ENCODE data around the gene NNT. TPM values are rescaled to one million over a fixed set of nuclear protein-coding genes. Genes with fewer than 3 reads are reported as not detected.

NNT gene
- total and polyA plus RNA-seq, 10 donors = 9.7 to 70.9 (median 52.9) TPM

DNA sequence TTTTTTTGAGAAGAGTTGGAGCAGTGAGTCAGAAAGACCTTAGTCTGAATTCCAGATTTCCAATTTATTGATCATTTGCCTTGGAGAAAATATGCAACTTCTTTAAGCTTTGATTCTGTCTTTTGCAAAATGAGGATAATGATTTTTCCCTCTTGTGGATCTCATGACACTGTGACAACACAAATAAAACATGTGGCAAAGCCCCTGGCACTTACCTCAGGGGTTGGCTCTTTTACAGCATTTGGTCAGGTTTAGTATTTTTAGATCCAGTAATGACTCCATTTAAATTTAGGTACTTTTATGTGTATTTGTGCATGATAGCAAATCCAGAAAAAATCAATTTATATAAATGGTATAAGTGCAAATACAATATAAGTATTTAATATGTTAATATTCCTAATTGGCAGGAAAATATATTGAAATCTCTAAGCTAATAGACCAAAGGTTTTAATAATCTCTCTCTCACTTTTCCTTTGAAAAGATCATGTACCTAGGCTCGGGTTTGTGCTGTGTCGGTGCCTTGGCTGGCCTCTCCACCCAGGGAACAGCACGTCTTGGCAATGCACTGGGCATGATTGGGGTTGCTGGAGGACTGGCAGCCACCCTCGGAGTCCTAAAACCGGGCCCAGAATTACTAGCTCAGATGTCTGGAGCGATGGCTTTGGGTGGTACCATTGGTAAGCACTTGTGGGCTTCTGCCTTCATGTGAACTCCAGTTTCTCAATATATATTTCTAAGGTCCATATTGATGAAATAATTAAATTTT, 49.7 kb downstream of the NNT start:
- H3K27ac ChIP-seq = no peak overlapping the region
- WGBS, 5 donors = 96 to 99% (median 98%) methylated on average over 6 of the region's 6 CpGs
- H3K9me3 ChIP-seq = peaks cover 0 to 1% (median 0%) of the 10 kb centered on the region in 8 donors
- intact Hi-C loops (cut with DNase I; ENCODE audit: low total_unique reads) = no loop called here
- H3K4me3 ChIP-seq = no peak overlapping the region
- no peaks in the 10 kb centered on the region for H3K27me3 ChIP-seq (replicated peaks in 1 of 7)
- TF ChIP-seq POLR2A (IDR thresholded peaks at IDR 0.05) = no peak
- TF ChIP-seq, protein P1, sequence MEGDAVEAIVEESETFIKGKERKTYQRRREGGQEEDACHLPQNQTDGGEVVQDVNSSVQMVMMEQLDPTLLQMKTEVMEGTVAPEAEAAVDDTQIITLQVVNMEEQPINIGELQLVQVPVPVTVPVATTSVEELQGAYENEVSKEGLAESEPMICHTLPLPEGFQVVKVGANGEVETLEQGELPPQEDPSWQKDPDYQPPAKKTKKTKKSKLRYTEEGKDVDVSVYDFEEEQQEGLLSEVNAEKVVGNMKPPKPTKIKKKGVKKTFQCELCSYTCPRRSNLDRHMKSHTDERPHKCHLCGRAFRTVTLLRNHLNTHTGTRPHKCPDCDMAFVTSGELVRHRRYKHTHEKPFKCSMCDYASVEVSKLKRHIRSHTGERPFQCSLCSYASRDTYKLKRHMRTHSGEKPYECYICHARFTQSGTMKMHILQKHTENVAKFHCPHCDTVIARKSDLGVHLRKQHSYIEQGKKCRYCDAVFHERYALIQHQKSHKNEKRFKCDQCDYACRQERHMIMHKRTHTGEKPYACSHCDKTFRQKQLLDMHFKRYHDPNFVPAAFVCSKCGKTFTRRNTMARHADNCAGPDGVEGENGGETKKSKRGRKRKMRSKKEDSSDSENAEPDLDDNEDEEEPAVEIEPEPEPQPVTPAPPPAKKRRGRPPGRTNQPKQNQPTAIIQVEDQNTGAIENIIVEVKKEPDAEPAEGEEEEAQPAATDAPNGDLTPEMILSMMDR (IDR thresholded peaks at IDR 0.05 in 8 of 11, conservative IDR thresholded peaks at IDR 0.05 in 3 of 11) = no peak
- TF ChIP-seq POLR2AphosphoS5 (IDR thresholded peaks at IDR 0.05) = no peak
- peaks cover 3 to 100% (median 82%) of the 10 kb centered on the region in 6 donors for H3K36me3 ChIP-seq
- no peak for DNase-seq
- no peaks in the 10 kb centered on the region for H3K4me1 ChIP-seq

DNA sequence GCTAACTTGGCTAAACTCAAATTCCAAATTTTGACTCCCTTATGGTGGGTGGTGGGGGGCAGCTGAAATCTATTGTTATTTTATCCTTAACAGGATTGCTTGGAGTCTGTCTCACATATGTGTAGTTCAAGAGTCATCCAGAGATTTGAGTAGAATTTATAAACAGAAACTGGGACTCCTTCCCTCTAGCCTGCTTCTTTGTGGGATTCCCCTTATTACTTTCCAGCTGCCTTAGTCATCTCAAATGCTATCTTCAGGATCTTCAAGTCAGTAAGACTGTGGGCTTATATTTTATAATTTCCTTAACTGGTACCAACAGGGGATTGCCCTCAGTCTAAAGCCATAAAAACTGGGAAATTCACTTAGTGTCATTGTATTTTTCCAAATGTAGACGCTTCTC, 55.5 kb downstream of the NNT start:
- H3K36me3 ChIP-seq = peaks cover 6 to 95% (median 65%) of the 10 kb centered on the region in 6 donors
- DNase-seq = no peak
- H3K9me3 ChIP-seq = peaks cover 0 to 4% (median 2%) of the 10 kb centered on the region in 8 donors
- no peak overlapping the region for H3K27ac ChIP-seq
- TF ChIP-seq, protein P1 (IDR thresholded peaks at IDR 0.05 in 8 of 11, conservative IDR thresholded peaks at IDR 0.05 in 3 of 11) = no peak
- TF ChIP-seq POLR2A (IDR thresholded peaks at IDR 0.05) (no peak), POLR2AphosphoS5 (IDR thresholded peaks at IDR 0.05) (no peak)
- no peaks in the 10 kb centered on the region for H3K27me3 ChIP-seq (replicated peaks in 1 of 7)
- intact Hi-C loops (cut with DNase I; ENCODE audit: low total_unique reads) = no loop called here
- WGBS, 5 donors = 87 to 95% (median 89%) methylated on average over 1 of the region's 1 CpG
- no peak overlapping the region for H3K4me3 ChIP-seq
- H3K4me1 ChIP-seq = no peaks in the 10 kb centered on the region

DNA sequence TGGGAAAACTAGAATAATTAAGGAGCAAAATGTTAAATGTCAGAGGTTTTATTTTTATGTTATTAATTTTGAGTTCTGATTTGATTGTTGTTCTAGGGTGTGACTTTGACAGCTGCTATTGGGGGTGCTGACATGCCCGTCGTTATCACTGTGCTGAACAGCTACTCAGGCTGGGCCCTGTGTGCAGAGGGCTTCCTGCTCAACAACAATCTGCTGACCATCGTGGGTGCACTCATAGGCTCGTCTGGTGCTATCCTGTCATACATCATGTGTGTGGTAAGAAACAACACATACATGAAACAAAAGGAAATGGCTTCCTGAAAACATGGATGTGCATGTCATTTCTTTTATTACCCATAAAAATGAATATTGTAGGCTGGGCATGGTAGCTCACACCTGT, 56.1 kb downstream of the NNT start:
- Histone ChIP-seq H3K4me3 (no peak overlapping the region), H3K36me3 (peaks cover 6 to 95% (median 60%) of the 10 kb centered on the region in 6 donors), H3K4me1 (no peaks in the 10 kb centered on the region), H3K9me3 (peaks cover 0 to 4% (median 2%) of the 10 kb centered on the region in 8 donors), H3K27ac (no peak overlapping the region), H3K27me3 (replicated peaks in 1 of 7) (no peaks in the 10 kb centered on the region)
- WGBS, 5 donors = 87 to 92% (median 90%) methylated on average over 4 of the region's 4 CpGs
- intact Hi-C loops (cut with DNase I; ENCODE audit: low total_unique reads) = no loop called here
- no peak for DNase-seq
- TF ChIP-seq POLR2A (IDR thresholded peaks at IDR 0.05) (no peak), POLR2AphosphoS5 (IDR thresholded peaks at IDR 0.05) (no peak)
- TF ChIP-seq, protein P1 (IDR thresholded peaks at IDR 0.05 in 8 of 11, conservative IDR thresholded peaks at IDR 0.05 in 3 of 11) = no peak

DNA sequence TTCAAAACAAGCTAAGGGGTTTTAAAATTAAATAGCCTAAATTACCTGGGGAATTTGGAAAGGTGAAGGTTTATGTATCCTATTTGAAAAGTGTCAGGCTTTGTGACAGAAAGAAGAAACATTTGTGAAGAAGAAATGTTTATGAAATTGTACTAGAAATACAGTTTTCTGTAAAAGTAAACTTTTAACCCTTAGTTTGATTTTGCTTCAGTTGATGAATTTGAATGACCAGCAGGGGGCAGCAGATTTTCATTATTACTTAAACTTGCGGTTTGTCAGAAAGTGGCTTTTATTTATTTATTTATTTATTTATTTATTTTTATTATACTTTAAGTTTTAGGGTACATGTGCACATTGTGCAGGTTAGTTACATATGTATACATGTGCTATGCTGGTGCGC, 58.1 kb downstream of the NNT start:
- TF ChIP-seq POLR2A (IDR thresholded peaks at IDR 0.05) = no peak
- TF ChIP-seq, protein P1 (IDR thresholded peaks at IDR 0.05 in 8 of 11, conservative IDR thresholded peaks at IDR 0.05 in 3 of 11) = peak in 6 of 11 experiments; percentile 11 to 46 (median 36)

More for the DNA sequence above, 58.1 kb downstream of the NNT start:
- Histone ChIP-seq H3K36me3 (peaks cover 5 to 92% (median 58%) of the 10 kb centered on the region in 6 donors), H3K4me3 (no peak overlapping the region), H3K4me1 (no peaks in the 10 kb centered on the region), H3K9me3 (peaks cover 0 to 11% (median 2%) of the 10 kb centered on the region in 8 donors), H3K27ac (no peak overlapping the region), H3K27me3 (replicated peaks in 1 of 7) (no peaks in the 10 kb centered on the region)
- DNase-seq = no peak
- 59 to 86% (median 71%) methylated on average over 1 to 2 of the region's 2 CpGs for WGBS, 5 donors
- intact Hi-C loops (cut with DNase I; ENCODE audit: low total_unique reads) = no loop called here

All from spleen (tissue), 11 donors.